ENCODE results near the gene SNRPA1. TPM values are rescaled to one million over a fixed set of nuclear protein-coding genes. Genes with fewer than 3 reads are reported as not detected.
"Not testable (repeated sequence)": the region's sequence is repeated elsewhere in the genome, so short reads cannot be mapped to it uniquely, and the experiment has no call there.

SNRPA1 gene
- 15.0 TPM for total RNA-seq

GRCh38 chr15:101294731-101295606, at the start of gene SNRPA1:
Gene SNRPA1, minus strand, starts transcription at chr15:101295248. Its CDS starts 70 bp downstream, at chr15:101295178.
- DNase-seq = peak; percentile 92

GRCh38 chr15:101342056-101342455, 47.0 kb upstream of the SNRPA1 start:
- no peak for DNase-seq

GRCh38 chr15:101338502-101339057, 43.5 kb upstream of the SNRPA1 start:
- DNase-seq = no peak

DNA sequence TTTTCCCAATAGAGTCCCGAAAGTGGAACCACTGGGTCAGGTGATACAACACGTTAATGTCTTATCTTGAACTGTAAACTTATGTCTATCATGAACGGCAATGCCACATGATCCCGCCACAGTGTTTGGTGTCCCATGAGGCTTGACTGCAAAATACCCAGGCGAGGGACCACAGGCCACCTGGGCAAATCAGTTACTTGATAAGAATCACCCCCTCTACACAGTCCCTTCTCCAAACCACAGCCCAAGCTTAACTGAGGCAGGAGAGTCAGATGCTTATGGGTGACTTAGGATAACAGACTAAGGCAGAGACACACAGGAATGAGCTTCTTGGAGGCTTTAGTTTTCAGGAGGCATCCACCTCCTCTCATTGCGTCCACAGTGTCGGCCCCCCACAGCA, 42.9 kb upstream of the SNRPA1 start:
- no peak for DNase-seq

- DNase-seq = not testable (repeated sequence)
Observed at GRCh38 chr15:101333907-101334789, 39.1 kb upstream of the SNRPA1 start.

DNA sequence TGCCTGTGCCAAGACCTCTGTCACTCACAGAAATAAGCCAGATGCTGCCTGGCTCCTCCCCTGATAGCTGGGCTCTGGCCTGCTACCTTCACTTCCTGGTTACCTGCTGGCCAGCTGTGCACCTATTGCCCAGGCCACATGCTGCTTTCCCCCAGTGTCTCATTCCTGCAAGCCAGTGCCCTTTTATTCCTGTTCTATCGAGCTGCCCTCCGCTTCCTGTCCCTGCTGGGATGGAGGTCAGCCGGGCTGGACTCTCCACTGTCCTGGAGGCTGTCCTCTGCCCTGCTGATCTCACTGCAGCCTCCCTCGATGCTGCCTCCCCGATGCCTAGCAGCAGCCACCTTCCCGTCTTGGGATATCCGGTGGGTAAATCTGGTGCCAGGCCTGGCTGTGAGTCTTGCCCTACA, 37.0 kb upstream of the SNRPA1 start:
- no peak for DNase-seq

- DNase-seq = no peak
Observed at GRCh38 chr15:101329867-101330380, 34.9 kb upstream of the SNRPA1 start.

DNA sequence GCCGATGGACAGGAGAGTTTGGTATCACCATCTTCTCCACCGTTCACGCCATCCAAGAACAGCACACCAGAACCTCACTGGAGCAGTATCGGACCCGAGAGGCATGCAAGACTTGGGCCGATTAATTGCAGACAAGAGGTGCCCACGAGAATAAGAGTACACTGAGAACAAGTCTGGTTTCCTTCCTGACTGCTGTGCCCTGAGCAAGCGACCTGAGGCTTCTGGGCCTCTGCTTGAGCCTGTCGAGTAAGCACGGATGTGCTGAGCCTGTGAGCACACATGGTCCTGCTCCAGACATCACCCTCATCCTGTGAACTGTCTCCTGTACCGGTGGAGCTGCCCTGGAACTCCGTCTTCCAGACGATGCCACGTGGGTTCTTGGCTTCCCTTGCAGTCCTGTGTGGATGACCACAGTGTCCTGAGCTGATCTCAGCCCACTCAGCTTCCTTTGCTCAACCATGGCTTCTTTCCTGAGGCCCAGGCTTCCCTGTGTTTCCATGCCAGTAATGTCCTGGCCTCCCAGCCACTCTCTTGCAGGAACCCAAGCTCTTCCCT, 34.3 kb upstream of the SNRPA1 start:
- DNase-seq = no peak

GRCh38 chr15:101328001-101328400, 33.0 kb upstream of the SNRPA1 start:
- no peak for DNase-seq

DNA sequence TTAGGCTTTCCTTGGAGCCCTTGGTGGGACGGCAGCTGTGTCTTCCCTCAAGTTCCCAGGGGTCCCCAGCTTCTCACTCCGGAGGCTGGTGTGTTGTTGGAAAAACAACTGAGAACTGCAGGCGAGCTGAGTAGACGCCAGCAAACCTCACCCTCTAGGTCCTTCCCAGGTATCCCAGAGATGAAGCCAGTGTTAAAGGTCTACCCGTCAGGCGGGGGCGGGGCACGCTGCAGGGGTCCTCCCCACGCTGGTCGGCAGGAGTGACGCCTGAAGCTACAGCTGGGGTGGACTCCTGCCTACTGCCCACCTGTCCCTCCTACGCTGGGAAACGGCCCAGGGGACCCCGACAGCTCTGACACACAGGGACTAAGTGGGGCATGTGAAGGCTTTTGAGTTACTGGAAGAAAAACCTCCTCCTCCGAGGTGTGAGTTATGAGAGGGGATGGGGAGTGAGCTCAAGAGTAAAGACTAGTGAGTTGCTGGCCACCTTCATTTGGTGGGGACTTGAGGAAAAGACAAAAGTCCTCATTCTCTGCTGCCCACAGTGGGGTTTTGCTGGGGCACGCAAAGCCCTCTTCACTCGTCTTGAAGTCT, 32.2 kb upstream of the SNRPA1 start:
- no peak for DNase-seq

DNA sequence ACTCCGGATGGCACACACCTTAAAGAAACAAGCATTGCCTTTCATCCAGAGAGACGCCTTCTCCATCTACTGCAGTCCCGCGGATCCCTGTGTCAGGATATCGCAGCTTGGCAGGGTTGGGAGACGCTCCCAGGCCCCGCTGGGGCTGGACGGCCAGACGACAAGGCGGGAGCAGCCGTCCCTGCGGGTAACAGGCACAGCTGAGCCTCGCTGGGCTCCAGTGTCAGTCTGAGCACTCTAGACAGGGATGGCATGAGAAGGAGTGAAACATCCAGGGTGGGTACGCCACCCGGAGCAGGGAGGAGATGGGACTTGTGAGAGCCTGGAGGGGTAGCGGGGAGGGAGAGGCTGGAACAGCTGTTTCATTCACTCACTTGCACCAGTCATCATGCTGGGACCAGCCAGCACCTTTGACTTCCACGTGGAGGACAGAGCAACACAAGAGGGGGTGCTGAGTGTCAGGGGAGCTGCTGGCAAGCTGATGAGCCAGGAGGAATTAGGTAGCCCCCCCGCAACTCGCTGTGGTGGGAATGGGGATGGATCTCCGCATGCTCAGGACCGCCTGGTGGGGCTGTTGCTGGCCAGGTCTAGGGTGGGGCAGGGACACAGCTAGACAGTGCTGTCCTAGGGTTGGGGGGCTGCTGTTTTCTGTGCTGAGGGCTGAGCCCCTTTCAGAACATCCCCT, 31.6 kb upstream of the SNRPA1 start:
- DNase-seq = no peak

DNA sequence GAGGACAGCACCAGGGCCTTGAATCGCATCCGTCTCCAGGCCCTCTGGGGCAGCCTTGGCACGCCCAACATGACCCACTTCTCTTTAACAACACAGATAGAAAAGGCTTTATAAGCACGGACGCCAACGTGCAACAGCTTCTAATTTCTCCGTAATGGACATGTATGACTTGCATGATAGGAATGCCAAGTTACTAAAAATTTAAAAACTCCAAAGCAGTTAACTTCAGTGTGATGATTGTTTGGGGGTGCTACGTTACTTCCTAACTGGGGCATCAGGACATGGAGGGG, 30.9 kb upstream of the SNRPA1 start:
- no peak for DNase-seq

DNA sequence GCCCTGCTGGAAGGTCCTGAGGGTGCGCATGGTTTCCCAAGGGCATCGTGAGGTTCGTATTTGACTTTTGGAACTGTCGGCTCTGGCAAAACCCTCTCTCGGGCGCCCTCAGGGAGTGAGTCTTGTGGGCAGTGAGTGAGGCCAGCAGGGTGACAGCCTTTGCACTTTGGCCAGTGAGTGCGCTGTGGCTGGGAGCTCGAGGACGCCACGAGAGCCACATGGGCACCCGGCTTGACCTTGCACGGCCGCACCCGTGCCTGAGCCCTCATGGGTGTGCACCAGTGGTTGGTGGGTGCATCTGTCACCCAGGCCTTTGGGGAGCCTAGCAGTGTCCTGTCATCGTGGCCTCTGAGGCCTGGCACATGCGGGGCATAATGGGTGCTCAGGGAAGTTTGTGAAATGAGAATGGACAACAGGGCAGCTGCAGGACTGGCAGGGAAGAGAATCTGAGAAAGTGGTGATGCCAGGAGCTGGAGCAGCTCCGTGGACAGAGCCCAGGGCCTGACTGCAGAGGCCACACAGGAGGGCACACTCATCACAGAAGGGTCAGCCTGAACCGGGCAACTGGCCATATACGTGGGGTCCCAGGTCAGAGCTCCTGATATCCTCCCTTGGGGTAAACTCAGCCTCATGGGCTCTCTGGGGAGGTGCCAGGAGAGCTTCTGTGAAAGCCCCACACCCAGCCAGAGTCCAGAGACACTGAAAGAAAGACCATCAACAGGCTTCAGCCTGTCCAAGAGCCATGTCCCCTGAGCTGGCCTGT, 30.4 kb upstream of the SNRPA1 start:
- no peak for DNase-seq

GRCh38 chr15:101324524-101325177, 29.6 kb upstream of the SNRPA1 start:
- DNase-seq = no peak

GRCh38 chr15:101323793-101324523, 28.9 kb upstream of the SNRPA1 start:
- no peak for DNase-seq

DNA sequence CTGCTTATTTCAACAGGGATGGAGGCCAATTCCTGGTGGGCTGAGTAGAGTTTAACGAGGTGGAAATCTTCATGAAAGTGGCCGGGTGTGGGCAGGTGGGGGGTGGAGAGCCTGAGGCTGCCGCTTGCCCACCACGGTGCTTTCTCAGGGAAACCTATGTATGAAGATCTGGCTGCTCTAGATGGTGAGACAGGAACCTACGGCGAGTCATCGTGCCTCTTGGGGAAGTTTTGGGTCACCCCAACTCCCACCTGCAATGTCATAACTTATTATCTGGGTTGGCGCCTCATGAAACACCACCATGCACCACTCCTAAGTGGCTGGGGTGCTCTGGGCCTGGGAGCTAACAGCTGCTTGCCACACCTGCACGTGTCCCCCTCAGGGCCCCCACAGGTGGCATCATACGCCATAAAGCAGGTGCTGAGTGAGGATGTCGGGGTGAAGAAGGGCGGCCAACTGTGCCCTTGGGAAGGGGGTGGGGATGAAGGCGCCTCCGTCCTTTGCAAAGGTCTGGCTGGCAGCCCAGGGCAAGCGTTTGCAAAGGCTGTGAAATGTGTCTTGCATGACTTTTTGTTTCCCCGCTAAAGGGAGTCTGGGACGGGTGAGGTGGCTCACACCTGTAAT, 27.9 kb upstream of the SNRPA1 start:
- no peak for DNase-seq

- DNase-seq = no peak
Observed at GRCh38 chr15:101322016-101322695, 27.1 kb upstream of the SNRPA1 start.

GRCh38 chr15:101320501-101321052, 25.5 kb upstream of the SNRPA1 start:
- DNase-seq = no peak

All from occipital lobe (tissue), 2 donors.